ENCODE measurements around the gene DEPDC5.
"Not testable (repeated sequence)": the region's sequence is repeated elsewhere in the genome, so short reads cannot be mapped to it uniquely, and the experiment has no call there.

DEPDC5 gene

DNA sequence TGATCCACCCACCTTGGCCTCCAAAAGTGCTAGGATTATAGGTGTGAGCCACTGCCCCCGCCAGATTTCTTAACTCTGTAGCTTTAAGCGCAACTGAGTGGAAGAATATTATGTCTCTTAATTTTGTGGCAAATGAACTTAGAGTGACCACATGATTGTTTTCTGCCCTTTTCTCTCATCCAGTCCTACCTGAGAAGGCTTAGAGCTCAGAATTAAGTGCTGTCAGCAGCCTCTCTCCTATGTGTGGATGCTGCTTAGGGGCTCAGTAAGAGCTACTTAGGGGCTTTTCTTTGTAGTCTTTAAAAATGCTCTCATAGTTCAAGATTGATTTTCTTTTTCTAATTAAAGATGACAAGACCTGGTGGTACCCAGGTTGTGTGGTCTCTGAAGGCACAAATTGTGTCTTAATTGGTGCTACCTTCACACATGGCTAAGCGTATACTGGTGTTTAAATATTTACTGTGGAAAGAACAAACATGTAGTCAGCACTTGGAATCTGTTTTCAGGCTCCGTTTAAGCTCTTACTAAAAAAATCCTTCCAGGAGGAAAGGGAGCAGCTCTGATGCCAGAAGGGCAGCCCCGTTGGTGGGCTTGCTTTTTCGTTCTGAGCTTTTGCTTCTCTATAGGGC is 59.3 kb downstream of the DEPDC5 start:
- in situ Hi-C loops (cut with MboI; ENCODE audit: low sequenced_read_pairs) = no loop called here
- no peak for DNase-seq (ENCODE audit: low spot score in 2 of 2)
- Histone ChIP-seq H3K9me3 (no peaks in the 10 kb centered on the region), H3K27me3 (ENCODE audit: low read depth) (no peaks in the 10 kb centered on the region), H3K4me3 (no peak overlapping the region), H3K4me1 (no peaks in the 10 kb centered on the region), H3K36me3 (replicated peaks) (peaks cover 38% of the 10 kb centered on the region)

DNA sequence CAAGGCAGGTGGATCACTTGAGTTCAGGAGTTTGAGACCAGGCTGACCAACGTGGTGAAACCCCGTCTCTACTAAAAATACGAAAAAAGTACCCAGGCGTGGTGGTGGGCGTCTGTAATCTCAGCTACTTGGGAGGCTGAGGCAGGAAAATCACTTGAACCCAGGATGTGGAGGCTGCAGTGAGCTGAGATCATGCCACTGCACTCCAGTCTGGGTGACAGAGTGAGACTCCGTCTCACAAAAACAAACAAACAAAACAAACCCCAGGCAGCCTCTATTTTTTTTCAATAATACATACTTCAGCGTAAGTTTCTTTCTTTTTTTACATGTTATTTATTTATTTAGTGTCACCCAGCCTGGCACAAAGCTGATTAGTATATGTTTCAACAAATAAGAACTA is 60.1 kb downstream of the DEPDC5 start:
- H3K36me3 ChIP-seq (replicated peaks) = peaks cover 45% of the 10 kb centered on the region
- DNase-seq (ENCODE audit: low spot score in 2 of 2); H3K4me1 ChIP-seq: not testable (repeated sequence)

DNA sequence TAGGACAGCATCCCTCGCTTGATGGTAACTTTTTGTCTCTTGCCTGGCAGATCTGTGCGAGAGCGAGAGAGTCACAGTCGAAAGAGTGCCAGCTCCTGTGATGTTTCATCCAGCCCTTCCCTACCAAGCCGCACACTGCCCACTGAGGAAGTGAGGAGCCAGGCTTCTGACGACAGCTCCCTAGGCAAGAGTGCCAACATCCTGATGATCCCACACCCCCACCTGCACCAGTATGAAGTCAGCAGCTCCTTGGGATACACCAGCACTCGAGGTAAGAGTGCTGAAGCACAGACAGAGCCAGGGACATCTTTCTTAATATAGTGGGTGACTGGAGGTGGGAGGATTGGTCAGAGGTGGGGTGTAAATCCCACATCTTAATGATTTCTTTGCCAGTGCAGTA is 61.1 kb downstream of the DEPDC5 start:
- Histone ChIP-seq H3K4me1 (no peaks in the 10 kb centered on the region), H3K4me3 (no peak overlapping the region), H3K9me3 (no peaks in the 10 kb centered on the region), H3K27me3 (ENCODE audit: low read depth) (no peaks in the 10 kb centered on the region), H3K36me3 (replicated peaks) (peaks cover 52% of the 10 kb centered on the region)
- in situ Hi-C loops (cut with MboI; ENCODE audit: low sequenced_read_pairs) = no loop called here
- no peak for DNase-seq (ENCODE audit: low spot score in 2 of 2)

More for the DNA sequence above, 60.1 kb downstream of the DEPDC5 start:
- H3K4me3 ChIP-seq; H3K9me3 ChIP-seq; in situ Hi-C loops (cut with MboI; ENCODE audit: low sequenced_read_pairs); H3K27me3 ChIP-seq (ENCODE audit: low read depth): not testable (repeated sequence)

DNA sequence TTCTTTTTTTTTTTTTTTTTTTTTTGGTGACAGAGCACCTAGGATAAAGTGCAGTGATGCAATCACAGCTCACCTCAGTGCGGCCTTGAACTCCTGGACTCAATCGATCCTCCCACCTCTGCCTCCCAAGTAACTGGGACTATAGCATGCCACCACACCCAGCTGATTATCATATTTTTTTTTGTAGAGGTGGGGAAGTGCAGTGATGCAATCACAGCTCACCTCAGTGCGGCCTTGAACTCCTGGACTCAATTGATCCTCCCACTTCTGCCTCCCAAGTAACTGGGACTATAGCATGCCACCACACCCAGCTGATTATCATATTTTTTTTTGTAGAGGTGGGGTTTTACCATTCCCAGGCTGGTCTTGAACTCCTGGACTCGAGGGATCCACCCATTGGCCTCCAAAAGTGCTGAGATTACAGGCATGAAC is 61.6 kb downstream of the DEPDC5 start:
- DNase-seq (ENCODE audit: low spot score in 2 of 2); H3K27me3 ChIP-seq (ENCODE audit: low read depth); H3K4me3 ChIP-seq; in situ Hi-C loops (cut with MboI; ENCODE audit: low sequenced_read_pairs); H3K9me3 ChIP-seq; H3K4me1 ChIP-seq: not testable (repeated sequence)
- H3K36me3 ChIP-seq (replicated peaks) = peaks cover 53% of the 10 kb centered on the region

DNA sequence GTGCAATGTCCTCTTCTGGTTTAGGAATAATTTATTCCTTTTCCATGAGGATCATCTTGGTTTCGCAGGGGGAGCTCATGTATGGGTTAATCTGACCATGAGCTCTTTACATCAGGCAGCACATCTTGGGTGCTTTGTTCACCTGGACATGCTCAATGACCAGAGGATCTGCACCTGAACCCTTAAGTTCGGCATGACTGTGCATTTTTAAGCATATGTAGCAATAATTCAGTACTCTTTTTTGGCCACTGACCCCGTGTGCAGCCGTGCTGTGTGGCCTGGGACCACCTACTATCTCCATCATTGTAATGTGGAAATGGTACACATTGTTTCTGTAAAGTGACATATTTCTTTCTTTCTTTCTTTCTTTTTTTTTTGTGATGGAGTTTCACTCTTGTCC is 62.9 kb downstream of the DEPDC5 start:
- DNase-seq (ENCODE audit: low spot score in 2 of 2) = no peak
- H3K36me3 ChIP-seq (replicated peaks) = peaks cover 52% of the 10 kb centered on the region
- in situ Hi-C loops (cut with MboI; ENCODE audit: low sequenced_read_pairs) = no loop called here

DNA sequence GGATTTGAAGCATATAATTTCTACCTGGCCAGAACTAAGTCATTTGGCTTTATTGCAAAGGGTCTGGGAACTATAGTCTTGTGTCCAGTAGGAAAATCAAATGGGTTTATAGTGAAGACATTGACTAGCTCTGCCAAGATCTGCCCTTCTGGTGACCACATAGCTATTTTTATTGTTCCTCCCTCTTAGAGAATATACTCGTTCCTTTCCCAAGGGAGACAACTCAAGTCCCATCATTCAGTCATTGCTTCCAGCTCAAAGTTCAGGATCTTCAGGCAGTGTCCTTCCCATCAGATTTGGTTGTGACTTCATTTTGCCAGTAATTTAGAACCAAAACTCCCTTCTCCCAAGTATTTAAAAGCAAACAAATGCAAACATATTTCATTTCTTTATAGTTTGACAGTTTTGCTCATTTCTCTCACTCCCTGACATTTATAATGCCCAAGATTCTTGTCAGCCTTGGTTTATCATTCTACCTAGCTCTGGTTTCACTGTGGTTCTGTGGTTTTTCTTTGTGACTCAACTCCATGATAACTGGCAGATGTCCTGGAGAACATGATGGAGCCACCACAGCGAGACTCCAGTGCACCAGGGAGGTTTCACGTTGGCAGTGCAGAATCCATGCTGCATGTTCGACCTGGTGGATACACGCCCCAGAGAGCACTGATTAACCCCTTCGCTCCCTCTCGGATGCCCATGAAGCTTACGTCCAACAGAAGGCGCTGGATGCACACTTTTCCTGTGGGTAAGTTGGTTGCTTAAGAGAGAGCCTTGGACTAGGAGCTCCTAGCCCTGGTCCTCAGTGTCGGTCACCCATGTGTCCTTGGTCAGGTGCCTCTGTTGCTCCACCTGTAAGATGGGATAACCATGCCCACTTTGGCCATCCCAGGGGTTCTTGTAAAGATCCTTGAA is 64.9 kb downstream of the DEPDC5 start:
- in situ Hi-C loops (cut with MboI; ENCODE audit: low sequenced_read_pairs) = no loop called here
- H3K36me3 ChIP-seq (replicated peaks) = peaks cover 60% of the 10 kb centered on the region
- no peaks in the 10 kb centered on the region for H3K27me3 ChIP-seq (ENCODE audit: low read depth)
- no peak overlapping the region for H3K4me3 ChIP-seq
- no peak for DNase-seq (ENCODE audit: low spot score in 2 of 2)
- no peaks in the 10 kb centered on the region for H3K9me3 ChIP-seq
- no peaks in the 10 kb centered on the region for H3K4me1 ChIP-seq

More for the DNA sequence above, 62.9 kb downstream of the DEPDC5 start:
- H3K4me1 ChIP-seq = no peaks in the 10 kb centered on the region
- no peak overlapping the region for H3K4me3 ChIP-seq
- no peaks in the 10 kb centered on the region for H3K27me3 ChIP-seq (ENCODE audit: low read depth)
- no peaks in the 10 kb centered on the region for H3K9me3 ChIP-seq

DNA sequence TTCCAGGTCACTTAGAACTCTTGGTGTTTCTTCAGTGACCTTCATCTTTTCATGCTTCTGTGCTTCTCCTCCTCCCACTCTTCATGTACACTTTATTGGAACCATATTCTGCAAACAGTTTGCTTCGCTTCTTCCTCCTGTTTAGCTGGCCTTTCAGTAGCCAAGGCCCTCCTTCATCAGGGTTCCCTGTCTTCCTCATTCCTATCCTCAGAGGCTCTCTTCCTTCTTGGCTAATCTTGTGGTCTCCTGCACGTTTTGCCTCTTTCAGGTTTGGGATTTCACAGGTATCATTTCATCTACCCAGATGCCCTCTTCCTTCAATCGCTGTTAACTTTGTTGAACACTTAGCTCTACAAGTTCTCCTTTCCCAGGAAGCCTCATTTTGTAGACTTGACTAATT is 66.8 kb downstream of the DEPDC5 start:
- peaks cover 51% of the 10 kb centered on the region for H3K36me3 ChIP-seq (replicated peaks)

DNA sequence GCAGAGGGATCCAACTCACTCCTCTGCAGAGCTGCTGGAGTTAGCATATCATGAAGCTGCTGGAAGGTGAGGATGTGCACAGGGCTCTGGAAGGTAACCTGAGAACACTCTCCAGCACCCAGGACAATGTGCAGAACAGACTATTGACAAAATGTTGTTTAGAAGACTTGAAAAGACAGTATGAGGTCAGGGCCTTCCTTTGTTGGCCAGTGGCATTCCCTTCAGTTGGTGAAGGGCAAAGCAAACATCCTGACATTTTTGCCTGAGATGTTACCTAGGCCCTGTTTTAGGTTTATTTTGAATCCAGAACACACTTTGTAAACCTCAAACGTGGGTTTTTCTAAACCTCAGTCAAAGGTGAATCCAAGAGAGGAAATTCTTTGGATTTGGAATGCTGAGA is 67.8 kb downstream of the DEPDC5 start:
- H3K4me3 ChIP-seq = no peak overlapping the region
- H3K36me3 ChIP-seq (replicated peaks) = peaks cover 51% of the 10 kb centered on the region
- H3K27me3 ChIP-seq (ENCODE audit: low read depth) = no peaks in the 10 kb centered on the region
- H3K4me1 ChIP-seq = no peaks in the 10 kb centered on the region
- in situ Hi-C loops (cut with MboI; ENCODE audit: low sequenced_read_pairs) = no loop called here
- H3K9me3 ChIP-seq = no peaks in the 10 kb centered on the region
- DNase-seq (ENCODE audit: low spot score in 2 of 2) = no peak

More for the DNA sequence above, 66.8 kb downstream of the DEPDC5 start:
- no peaks in the 10 kb centered on the region for H3K4me1 ChIP-seq
- DNase-seq (ENCODE audit: low spot score in 2 of 2) = no peak
- no peaks in the 10 kb centered on the region for H3K9me3 ChIP-seq
- in situ Hi-C loops (cut with MboI; ENCODE audit: low sequenced_read_pairs) = no loop called here
- no peak overlapping the region for H3K4me3 ChIP-seq
- no peaks in the 10 kb centered on the region for H3K27me3 ChIP-seq (ENCODE audit: low read depth)

DNA sequence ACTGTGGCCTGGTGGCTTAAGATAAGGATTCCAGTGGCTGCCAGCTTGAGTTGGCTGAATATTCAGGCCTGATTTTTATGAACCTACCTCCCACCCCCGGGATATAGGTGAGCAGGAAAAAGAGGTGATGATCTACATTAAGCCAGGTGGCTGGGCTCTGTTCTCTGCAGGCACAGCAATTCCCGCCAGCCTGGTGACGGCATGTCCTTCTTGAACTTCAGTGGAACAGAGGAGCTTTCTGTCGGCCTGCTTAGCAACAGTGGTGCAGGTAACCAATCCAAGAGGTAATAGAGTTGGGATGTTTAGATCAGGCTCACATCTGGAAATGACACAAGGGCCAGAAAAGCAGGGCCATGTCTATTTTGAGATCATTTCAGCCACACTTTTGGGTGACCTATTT is 68.7 kb downstream of the DEPDC5 start:
- H3K4me3 ChIP-seq = no peak overlapping the region
- H3K27me3 ChIP-seq (ENCODE audit: low read depth) = no peaks in the 10 kb centered on the region
- no peaks in the 10 kb centered on the region for H3K9me3 ChIP-seq
- in situ Hi-C loops (cut with MboI; ENCODE audit: low sequenced_read_pairs) = no loop called here
- no peaks in the 10 kb centered on the region for H3K4me1 ChIP-seq
- peaks cover 45% of the 10 kb centered on the region for H3K36me3 ChIP-seq (replicated peaks)
- DNase-seq (ENCODE audit: low spot score in 2 of 2) = no peak

DNA sequence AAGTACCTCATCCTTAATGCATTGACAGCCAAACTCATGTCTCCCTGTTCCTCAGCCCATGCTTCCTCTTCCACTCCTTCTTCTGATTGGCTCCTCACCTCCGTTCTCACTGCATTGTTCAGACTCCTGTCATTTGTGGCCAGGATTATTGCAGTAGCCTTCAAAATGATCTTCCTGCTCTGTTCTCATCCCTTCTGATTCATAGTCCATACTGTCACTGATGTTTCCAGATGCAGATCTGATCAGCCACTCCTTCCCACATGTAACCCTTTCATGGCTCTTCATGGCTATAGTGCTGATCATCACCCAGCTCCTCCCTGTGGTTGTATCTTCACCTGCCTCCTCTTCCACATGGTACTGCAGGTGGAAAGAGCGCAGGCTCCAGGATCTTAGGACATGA is 71.7 kb downstream of the DEPDC5 start:
- DNase-seq (ENCODE audit: low spot score in 2 of 2) = no peak
- H3K4me1 ChIP-seq = no peaks in the 10 kb centered on the region
- H3K9me3 ChIP-seq = no peaks in the 10 kb centered on the region
- no peaks in the 10 kb centered on the region for H3K27me3 ChIP-seq (ENCODE audit: low read depth)
- no peak overlapping the region for H3K4me3 ChIP-seq
- in situ Hi-C loops (cut with MboI; ENCODE audit: low sequenced_read_pairs) = no loop called here
- H3K36me3 ChIP-seq (replicated peaks) = peaks cover 21% of the 10 kb centered on the region

DNA sequence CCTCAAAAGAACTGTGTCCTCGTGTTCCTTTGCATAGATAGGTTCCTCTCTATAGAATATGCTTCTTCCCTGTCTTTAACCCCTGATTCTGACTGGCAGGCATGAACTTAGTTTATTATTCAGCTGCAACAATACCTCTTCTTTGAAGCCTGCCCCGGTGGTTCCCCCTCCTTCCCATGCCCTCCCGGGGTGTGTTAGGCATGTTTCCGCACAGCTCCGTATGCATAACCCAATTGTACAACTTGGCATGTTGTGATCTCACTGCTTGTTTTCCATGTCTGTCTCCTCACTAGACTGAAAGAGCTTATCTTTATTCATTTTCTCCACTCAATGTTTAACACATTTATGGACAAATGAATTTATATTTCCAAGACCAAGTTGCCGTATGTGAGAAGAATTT is 72.6 kb downstream of the DEPDC5 start:
- peaks cover 21% of the 10 kb centered on the region for H3K36me3 ChIP-seq (replicated peaks)
- DNase-seq (ENCODE audit: low spot score in 2 of 2) = no peak

DNA sequence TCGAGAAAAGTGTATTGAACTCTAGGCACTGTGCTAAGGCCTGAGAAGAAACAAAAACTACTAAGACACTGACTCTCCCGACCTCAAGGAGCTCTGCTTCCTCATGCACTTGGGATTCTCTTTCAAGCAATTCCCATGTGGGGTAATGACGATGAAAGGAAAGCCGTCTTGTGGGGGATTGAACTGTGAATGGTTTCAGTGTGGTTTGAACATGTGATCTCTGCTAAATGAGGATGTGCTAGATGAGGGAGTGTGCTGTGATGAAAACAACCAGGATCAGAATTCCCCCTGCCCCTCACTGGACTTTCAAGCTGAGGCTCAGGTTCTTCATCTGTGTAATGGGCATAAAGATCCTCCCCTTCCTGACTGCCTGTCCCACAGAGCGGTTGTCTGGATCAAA is 74.9 kb downstream of the DEPDC5 start:
- Histone ChIP-seq H3K27me3 (ENCODE audit: low read depth) (0 out of 2 replicates have a peak, but pooled peaks cover 3% of the 10 kb centered on the region), H3K4me1 (no peaks in the 10 kb centered on the region), H3K4me3 (no peak overlapping the region), H3K9me3 (no peaks in the 10 kb centered on the region), H3K36me3 (replicated peaks) (peaks cover 7% of the 10 kb centered on the region)
- DNase-seq (ENCODE audit: low spot score in 2 of 2) = no peak
- in situ Hi-C loops (cut with MboI; ENCODE audit: low sequenced_read_pairs) = no loop called here

More for the DNA sequence above, 72.6 kb downstream of the DEPDC5 start:
- in situ Hi-C loops (cut with MboI; ENCODE audit: low sequenced_read_pairs) = no loop called here
- Histone ChIP-seq H3K27me3 (ENCODE audit: low read depth) (0 out of 2 replicates have a peak, but pooled peaks cover 3% of the 10 kb centered on the region), H3K4me1 (no peaks in the 10 kb centered on the region), H3K4me3 (no peak overlapping the region), H3K9me3 (no peaks in the 10 kb centered on the region)

DNA sequence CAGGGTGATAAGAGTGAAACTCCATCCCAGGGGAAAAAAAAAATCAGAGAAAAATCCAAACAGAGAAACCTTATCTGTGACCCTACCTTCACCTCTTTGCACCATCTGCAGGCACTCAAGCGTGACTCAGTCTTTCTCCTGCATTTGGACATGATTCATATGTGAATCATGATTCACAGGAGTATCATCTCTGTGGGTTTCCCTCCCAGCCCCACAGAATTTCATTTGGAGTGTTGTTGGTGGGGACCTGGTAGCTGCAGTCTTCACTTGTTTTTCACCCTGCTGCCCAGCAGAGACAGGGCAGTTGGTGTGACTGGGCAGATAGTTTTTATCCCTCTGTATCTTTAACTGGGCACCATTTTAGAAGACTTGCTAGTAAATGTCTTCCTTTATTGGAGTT is 75.7 kb downstream of the DEPDC5 start:
- in situ Hi-C loops (cut with MboI; ENCODE audit: low sequenced_read_pairs) = no loop called here
- Histone ChIP-seq H3K4me1 (no peaks in the 10 kb centered on the region), H3K4me3 (no peak overlapping the region), H3K36me3 (replicated peaks) (peaks cover 7% of the 10 kb centered on the region), H3K27me3 (ENCODE audit: low read depth) (0 out of 2 replicates have a peak, but pooled peaks cover 3% of the 10 kb centered on the region), H3K9me3 (no peaks in the 10 kb centered on the region)
- no peak for DNase-seq (ENCODE audit: low spot score in 2 of 2)

DNA sequence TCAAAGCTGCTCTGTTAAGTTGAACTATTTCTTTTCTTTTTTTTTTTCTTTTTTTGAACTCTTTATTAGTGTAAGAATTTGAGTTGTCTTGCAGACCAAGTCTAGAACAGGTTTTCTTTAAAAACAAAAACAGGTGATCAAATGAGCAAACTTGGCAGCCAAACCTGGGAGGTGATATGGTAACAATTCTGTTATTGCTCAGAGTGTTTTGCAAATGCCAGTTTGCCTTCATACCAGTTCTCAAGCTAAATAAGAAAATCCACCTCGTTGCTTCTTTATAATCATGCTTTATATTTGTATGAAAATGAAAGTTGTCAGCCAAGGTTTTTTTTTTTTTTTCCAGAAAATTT is 76.9 kb downstream of the DEPDC5 start:
- Histone ChIP-seq H3K36me3 (replicated peaks) (peaks cover 7% of the 10 kb centered on the region), H3K4me3 (no peak overlapping the region), H3K9me3 (no peaks in the 10 kb centered on the region), H3K27me3 (ENCODE audit: low read depth) (0 out of 2 replicates have a peak, but pooled peaks cover 3% of the 10 kb centered on the region), H3K4me1 (no peaks in the 10 kb centered on the region)
- DNase-seq (ENCODE audit: low spot score in 2 of 2) = no peak
- in situ Hi-C loops (cut with MboI; ENCODE audit: low sequenced_read_pairs) = no loop called here
